Liver (tissue), 9 donors: ENCODE results near the gene ARID3A. TPM values are rescaled to one million over a fixed set of nuclear protein-coding genes. Genes with fewer than 3 reads are reported as not detected.

Experiments
- DNase-seq: peaks from one replicate; pipeline ENCODE4 v3.0.0-alpha.2; 2017; ENCODE audit warnings: low spot score
- H3K27ac ChIP-seq, 2 donors: one replicate each; pipeline ENCODE4 v1.7.0; 2013; ENCODE audit warnings: inconsistent platforms in 2 of 2, low read length in 2 of 2, control low read depth in 1 of 2, low read depth in 1 of 2, mild to moderate bottlenecking in 1 of 2
- H3K27me3 ChIP-seq, 4 donors: one replicate each; pipeline versions ENCODE4 v1.6.1 to v1.7.0; 2013; ENCODE audit warnings: low read length in 3 of 4, inconsistent platforms in 1 of 4, mild to moderate bottlenecking in 1 of 4, moderate library complexity in 1 of 4; ENCODE audit not compliant: control insufficient read depth in 4 of 4, insufficient read depth in 4 of 4
- H3K36me3 ChIP-seq, 4 donors: one replicate each; pipeline versions ENCODE4 v1.6.1 to v1.7.0; 2013; ENCODE audit warnings: low read length in 3 of 4, mild to moderate bottlenecking in 3 of 4, low read depth in 1 of 4, moderate library complexity in 1 of 4; ENCODE audit not compliant: control insufficient read depth in 4 of 4, insufficient read depth in 3 of 4
- H3K4me1 ChIP-seq, 4 donors: one replicate each; pipeline versions ENCODE4 v1.6.1 to v1.7.0; 2013; ENCODE audit warnings: low read length in 3 of 4, mild to moderate bottlenecking in 3 of 4, moderate library complexity in 1 of 4; ENCODE audit not compliant: control insufficient read depth in 4 of 4, insufficient read depth in 4 of 4
- H3K4me3 ChIP-seq, 3 donors: one replicate each; pipeline versions ENCODE4 v1.6.1 to v1.7.0; 2013; ENCODE audit warnings: low read length in 3 of 3, control low read depth in 1 of 3, low read depth in 1 of 3, mild to moderate bottlenecking in 1 of 3
- H3K9ac ChIP-seq, 2 donors: one replicate each; pipeline ENCODE4 v1.7.0; 2013; ENCODE audit warnings: low read length in 2 of 2, mild to moderate bottlenecking in 2 of 2, moderate library complexity in 2 of 2, control low read depth in 1 of 2, low read depth in 1 of 2
- H3K9me3 ChIP-seq, 4 donors: one replicate each; pipeline versions ENCODE4 v1.6.1 to v1.7.0; 2013; ENCODE audit warnings: low read length in 3 of 4; ENCODE audit not compliant: control insufficient read depth in 4 of 4
- HNF4A ChIP-seq, 2 donors: conservative IDR thresholded peaks; 2 replicates each; pipeline ENCODE4 v1.6.1; 2016; ENCODE audit warnings: antibody characterized with exemption in 2 of 2, mild to moderate bottlenecking in 2 of 2
- JUND ChIP-seq, 2 donors: IDR thresholded peaks; 2 replicates each; pipeline ENCODE4 v1.6.1; 2016; ENCODE audit warnings: antibody characterized with exemption in 2 of 2
- RAD21 ChIP-seq, 2 donors: IDR thresholded peaks; 2 replicates each; pipeline ENCODE4 v1.6.1; 2016; ENCODE audit warnings: antibody characterized with exemption in 2 of 2, mild to moderate bottlenecking in 2 of 2
- RXRA ChIP-seq, 2 donors: IDR thresholded peaks; 2 replicates each; pipeline ENCODE4 v1.6.1; 2017 to 2018; ENCODE audit warnings: antibody characterized with exemption in 2 of 2, mild to moderate bottlenecking in 1 of 2
- SP1 ChIP-seq: IDR thresholded peaks from 2 replicates; pipeline ENCODE4 v1.6.1; 2018; ENCODE audit warnings: antibody characterized with exemption, mild to moderate bottlenecking
- WGBS: extraction: QIAGEN DNeasy Blood & Tissue Kit; methylation state at CpG from one replicate; pipeline ENCODE4 v1.1.7; 2013; 5-methylcytosine and 5-hydroxymethylcytosine counted together
- polyA plus RNA-seq, 2 donors: library from polyadenylated mRNA; stranded (reverse) in 1 of 2; unstranded in 1 of 2; fragments of 200-250 nt in 1 of 2; fragments of >200 nt in 1 of 2; fragmentation: Nextera tagmentation in 1 of 2; extraction: Ambion mirVana in 1 of 2; gene quantifications; one replicate each; pipeline versions ENCODE4 v1.2.1 to v1.2.3, GENCODE V29; 2013 to 2015
- total RNA-seq, 2 donors: library from RNA; depleted of rRNA; stranded (reverse); fragments of >200 nt; gene quantifications; one replicate each; pipeline ENCODE4 v1.2.3, GENCODE V29; 2014
- TF ChIP-seq, protein P1 (sequence below): IDR thresholded peaks from 2 replicates; pipeline ENCODE4 v1.6.1; 2016; ENCODE audit warnings: antibody characterized with exemption
- TF ChIP-seq, protein P2 (sequence below): IDR thresholded peaks from 2 replicates; pipeline ENCODE4 v1.6.1; 2016; ENCODE audit warnings: antibody characterized with exemption, mild to moderate bottlenecking
- donor health status: healthy.
- donor health status: healthy.
- donor health status: healthy.
- donor health status: healthy.
- donor health status: healthy.

Gene ARID3A
- total and polyA plus RNA-seq, 4 donors: 0.74 to 42.4 (median 3.1) TPM

DNA sequence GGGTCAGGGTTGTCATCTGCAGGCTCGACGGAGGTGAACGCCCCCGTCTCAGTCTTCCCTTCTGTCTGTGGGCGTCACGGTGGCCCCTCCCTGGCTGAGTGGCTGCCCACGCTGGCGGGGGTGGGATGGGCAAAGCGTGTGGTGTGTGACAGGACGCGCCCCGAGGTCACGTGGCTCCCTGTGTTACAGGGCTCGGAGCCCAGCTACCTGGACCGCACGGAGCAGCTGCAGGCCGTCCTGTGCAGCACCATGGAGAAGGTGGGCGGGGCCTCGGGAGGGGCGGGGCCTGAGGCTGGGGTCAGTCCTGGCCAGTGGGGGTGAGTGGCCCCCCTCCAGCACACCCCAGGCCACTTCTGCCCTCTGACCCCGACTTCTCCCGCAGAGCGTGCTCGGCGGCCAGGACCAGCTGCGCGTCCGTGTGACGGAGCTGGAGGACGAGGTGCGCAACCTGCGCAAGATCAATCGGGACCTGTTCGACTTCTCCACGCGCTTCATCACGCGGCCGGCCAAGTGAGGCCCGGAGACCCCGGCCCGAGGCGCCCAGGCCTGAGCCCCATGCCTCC, 68.1 kb downstream of the ARID3A start:
- TF ChIP-seq SP1 (no peak), RAD21 (IDR thresholded peaks at IDR 0.05) (no peak)
- TF ChIP-seq, protein P1, sequence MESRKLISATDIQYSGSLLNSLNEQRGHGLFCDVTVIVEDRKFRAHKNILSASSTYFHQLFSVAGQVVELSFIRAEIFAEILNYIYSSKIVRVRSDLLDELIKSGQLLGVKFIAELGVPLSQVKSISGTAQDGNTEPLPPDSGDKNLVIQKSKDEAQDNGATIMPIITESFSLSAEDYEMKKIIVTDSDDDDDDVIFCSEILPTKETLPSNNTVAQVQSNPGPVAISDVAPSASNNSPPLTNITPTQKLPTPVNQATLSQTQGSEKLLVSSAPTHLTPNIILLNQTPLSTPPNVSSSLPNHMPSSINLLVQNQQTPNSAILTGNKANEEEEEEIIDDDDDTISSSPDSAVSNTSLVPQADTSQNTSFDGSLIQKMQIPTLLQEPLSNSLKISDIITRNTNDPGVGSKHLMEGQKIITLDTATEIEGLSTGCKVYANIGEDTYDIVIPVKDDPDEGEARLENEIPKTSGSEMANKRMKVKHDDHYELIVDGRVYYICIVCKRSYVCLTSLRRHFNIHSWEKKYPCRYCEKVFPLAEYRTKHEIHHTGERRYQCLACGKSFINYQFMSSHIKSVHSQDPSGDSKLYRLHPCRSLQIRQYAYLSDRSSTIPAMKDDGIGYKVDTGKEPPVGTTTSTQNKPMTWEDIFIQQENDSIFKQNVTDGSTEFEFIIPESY: no peak
- no peaks in the 10 kb centered on the region for H3K27me3 ChIP-seq
- peaks cover 0 to 8% (median 0%) of the 10 kb centered on the region in 4 donors for H3K36me3 ChIP-seq
- H3K4me3 ChIP-seq: no peak overlapping the region
- no peak for DNase-seq
- 76% methylated on average over 43 of the region's 43 CpGs for WGBS
- no peaks in the 10 kb centered on the region for H3K9me3 ChIP-seq
- H3K27ac ChIP-seq: peak overlapping the region; percentile 60 to 64
- no peak overlapping the region for H3K9ac ChIP-seq
- peaks cover 23 to 39% (median 31%) of the 10 kb centered on the region in 4 donors for H3K4me1 ChIP-seq

DNA sequence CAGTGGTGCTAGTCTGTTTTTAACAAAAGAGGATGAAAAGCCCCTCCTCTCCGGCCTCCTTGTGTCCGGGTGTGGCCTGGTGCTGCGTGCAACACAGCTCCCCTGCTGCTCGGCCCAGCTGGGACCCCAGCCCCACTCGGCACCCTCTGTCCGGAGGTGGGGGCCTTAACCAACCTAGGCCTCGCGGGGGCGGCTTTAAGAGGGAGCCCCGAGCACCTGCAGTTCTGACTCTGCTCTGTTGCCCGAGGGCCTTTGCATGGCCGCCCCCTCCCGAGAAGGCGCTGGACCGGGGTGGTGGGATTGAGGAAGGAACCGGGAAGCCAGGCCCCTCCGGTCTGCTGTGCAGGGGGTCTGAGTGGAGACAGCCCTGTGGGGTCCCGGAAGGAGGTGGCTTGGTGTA, 68.7 kb downstream of the ARID3A start:
- H3K36me3 ChIP-seq: peaks cover 0 to 8% (median 0%) of the 10 kb centered on the region in 4 donors
- H3K27ac ChIP-seq: no peak overlapping the region
- no peaks in the 10 kb centered on the region for H3K9me3 ChIP-seq
- H3K27me3 ChIP-seq: no peaks in the 10 kb centered on the region
- no peak for DNase-seq
- no peak overlapping the region for H3K9ac ChIP-seq
- 96% methylated on average over 18 of the region's 18 CpGs for WGBS
- no peak overlapping the region for H3K4me3 ChIP-seq
- H3K4me1 ChIP-seq: peaks cover 23 to 39% (median 31%) of the 10 kb centered on the region in 4 donors
- no peak for TF ChIP-seq JUND (IDR thresholded peaks at IDR 0.05)
- TF ChIP-seq HNF4A (conservative IDR thresholded peaks at IDR 0.05): no peak
- TF ChIP-seq, protein P2, sequence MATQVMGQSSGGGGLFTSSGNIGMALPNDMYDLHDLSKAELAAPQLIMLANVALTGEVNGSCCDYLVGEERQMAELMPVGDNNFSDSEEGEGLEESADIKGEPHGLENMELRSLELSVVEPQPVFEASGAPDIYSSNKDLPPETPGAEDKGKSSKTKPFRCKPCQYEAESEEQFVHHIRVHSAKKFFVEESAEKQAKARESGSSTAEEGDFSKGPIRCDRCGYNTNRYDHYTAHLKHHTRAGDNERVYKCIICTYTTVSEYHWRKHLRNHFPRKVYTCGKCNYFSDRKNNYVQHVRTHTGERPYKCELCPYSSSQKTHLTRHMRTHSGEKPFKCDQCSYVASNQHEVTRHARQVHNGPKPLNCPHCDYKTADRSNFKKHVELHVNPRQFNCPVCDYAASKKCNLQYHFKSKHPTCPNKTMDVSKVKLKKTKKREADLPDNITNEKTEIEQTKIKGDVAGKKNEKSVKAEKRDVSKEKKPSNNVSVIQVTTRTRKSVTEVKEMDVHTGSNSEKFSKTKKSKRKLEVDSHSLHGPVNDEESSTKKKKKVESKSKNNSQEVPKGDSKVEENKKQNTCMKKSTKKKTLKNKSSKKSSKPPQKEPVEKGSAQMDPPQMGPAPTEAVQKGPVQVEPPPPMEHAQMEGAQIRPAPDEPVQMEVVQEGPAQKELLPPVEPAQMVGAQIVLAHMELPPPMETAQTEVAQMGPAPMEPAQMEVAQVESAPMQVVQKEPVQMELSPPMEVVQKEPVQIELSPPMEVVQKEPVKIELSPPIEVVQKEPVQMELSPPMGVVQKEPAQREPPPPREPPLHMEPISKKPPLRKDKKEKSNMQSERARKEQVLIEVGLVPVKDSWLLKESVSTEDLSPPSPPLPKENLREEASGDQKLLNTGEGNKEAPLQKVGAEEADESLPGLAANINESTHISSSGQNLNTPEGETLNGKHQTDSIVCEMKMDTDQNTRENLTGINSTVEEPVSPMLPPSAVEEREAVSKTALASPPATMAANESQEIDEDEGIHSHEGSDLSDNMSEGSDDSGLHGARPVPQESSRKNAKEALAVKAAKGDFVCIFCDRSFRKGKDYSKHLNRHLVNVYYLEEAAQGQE: no peak

DNA sequence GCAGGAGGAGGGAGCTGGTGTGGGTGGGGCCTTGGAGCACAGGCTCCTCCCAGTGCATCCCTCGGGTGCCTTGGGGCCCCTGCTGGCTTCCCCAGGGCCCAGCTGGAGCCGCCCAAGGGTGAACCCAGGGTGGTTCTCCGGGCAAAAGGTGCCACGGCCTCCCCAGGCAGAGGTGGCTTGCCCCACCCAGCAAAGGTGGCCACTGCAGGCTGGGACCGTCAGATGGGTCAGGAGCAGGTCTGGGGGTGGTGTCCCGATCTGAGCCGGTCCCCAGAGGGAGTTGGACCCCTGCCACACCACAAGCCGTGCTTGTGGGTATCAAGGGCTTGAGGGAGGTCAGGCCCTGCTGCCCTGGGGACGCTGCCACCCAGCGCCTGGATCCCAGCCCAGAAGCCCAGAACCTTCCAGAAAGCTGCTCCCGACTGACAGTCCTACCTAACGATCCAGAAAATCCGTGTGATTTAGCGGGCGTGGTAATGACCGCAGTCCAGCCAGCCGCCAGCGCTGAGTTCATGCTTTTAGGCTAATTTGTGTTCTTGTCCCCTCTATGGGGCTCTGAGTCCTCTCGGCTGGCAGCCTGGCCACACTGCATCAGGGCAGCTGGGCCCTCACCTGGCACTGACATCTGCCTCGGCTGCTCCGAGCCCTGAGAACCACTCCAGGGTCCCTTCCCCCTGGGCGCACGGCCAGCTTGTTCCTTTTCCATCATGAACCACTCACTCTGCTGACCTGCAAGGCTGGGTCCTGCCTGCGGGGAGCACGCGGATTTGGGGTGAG, 69.4 kb downstream of the ARID3A start:
- H3K27me3 ChIP-seq: no peaks in the 10 kb centered on the region

More for the DNA sequence above, 69.4 kb downstream of the ARID3A start:
- no peak overlapping the region for H3K9ac ChIP-seq
- peaks cover 0 to 3% (median 0%) of the 10 kb centered on the region in 4 donors for H3K36me3 ChIP-seq
- no peaks in the 10 kb centered on the region for H3K9me3 ChIP-seq
- TF ChIP-seq RXRA (IDR thresholded peaks at IDR 0.05): peak in 1 of 2 donors; percentile 21
- TF ChIP-seq JUND (IDR thresholded peaks at IDR 0.05): no peak
- H3K4me1 ChIP-seq: peaks cover 25 to 39% (median 31%) of the 10 kb centered on the region in 4 donors
- H3K4me3 ChIP-seq: no peak overlapping the region
- WGBS: 52% methylated on average over 26 of the region's 26 CpGs
- H3K27ac ChIP-seq: no peak overlapping the region
- DNase-seq: no peak
